IPS-18a (cell line): ENCODE data around the gene EIF5.
A peak's percentile ranks its signal among the peaks of the same experiment; 100 is the strongest.

ENCODE experiments used
- H3K27ac ChIP-seq: one replicate; pipeline ENCODE4 v1.5.1; 2013; ENCODE audit warnings: low read length
- H3K27me3 ChIP-seq: one replicate; pipeline ENCODE4 v1.6.1; 2013; ENCODE audit warnings: mild to moderate bottlenecking, low read length; ENCODE audit not compliant: control insufficient read depth, insufficient read depth
- H3K36me3 ChIP-seq: one replicate; pipeline ENCODE4 v1.6.1; 2013; ENCODE audit warnings: low read depth, low read length; ENCODE audit not compliant: control insufficient read depth
- H3K4me1 ChIP-seq: one replicate; pipeline ENCODE4 v1.6.1; 2013; ENCODE audit warnings: low read depth, low read length; ENCODE audit not compliant: control insufficient read depth
- H3K4me3 ChIP-seq: one replicate; pipeline ENCODE4 v1.5.1; 2013; ENCODE audit warnings: low read length
- H3K9ac ChIP-seq: one replicate; pipeline ENCODE4 v1.6.1; 2013; ENCODE audit warnings: mild to moderate bottlenecking, low read length, moderate library complexity
- H3K9me3 ChIP-seq: one replicate; pipeline ENCODE4 v1.6.1; 2013; ENCODE audit warnings: low read depth, low read length; ENCODE audit not compliant: control insufficient read depth

The EIF5 gene

DNA sequence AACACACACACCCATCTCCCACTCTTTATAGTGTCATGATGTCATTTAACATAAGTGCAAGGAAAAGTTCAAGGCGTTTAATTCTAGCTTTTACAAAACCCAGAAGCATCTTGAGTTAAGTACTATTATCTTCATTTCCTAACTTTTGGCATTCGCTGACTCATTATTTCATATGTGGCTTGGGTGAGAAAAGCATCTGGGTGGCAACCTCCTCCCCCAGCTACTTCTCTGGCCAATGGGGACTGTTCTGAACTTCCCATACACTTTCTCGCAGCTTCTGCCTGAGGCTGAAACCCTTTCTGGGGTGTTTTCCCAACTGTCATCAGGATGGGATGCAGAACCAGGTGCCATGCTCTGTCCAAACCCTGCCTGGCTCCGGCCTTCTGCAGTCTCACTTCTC lies 48.3 kb downstream of the EIF5 start:
- Histone ChIP-seq H3K36me3 (no peaks in the 10 kb centered on the region), H3K27me3 (peaks cover 18% of the 10 kb centered on the region), H3K4me1 (peaks cover 16% of the 10 kb centered on the region), H3K9me3 (no peaks in the 10 kb centered on the region), H3K9ac (no peak overlapping the region), H3K4me3 (no peak overlapping the region), H3K27ac (no peak overlapping the region)

DNA sequence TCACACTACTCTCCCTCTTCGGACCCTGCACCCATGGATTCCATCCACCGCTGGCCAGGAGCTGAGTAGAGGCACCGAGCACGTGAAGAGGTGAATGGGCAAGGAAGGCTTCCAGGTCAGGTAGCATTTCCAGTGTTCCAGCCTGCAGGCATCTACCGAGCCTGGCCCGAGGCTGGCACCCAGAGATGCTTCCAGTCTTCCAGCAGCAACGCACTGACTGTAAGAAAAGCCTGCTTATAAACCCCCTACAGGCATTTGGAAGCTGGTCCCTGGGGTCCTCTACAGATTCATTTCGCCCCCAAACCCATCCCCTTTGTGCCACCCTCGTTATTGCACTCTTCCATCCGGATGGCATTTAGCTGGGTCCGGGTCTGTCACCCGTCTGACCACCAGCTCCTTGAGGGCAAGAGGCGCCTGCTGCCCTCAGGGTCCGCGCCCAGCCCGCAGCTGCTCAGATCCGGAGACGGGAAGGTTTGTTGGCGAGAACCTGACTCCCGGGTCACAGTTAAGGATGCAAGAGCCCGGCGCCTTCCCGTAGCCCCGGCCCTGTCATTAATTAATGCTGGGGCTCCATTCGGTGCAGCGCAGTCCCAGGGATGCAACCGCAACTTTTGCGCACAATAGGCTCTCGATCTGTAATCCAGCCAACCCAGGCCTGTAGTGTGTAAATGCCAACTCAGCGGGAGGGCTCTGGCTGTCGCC lies 50.6 kb downstream of the EIF5 start:
- Histone ChIP-seq H3K27ac (no peak overlapping the region), H3K4me3 (peak overlapping the region; percentile 96), H3K36me3 (peaks cover 3% of the 10 kb centered on the region), H3K4me1 (peaks cover 16% of the 10 kb centered on the region), H3K27me3 (peaks cover 18% of the 10 kb centered on the region), H3K9me3 (no peaks in the 10 kb centered on the region), H3K9ac (peak overlapping the region; percentile 23)

DNA sequence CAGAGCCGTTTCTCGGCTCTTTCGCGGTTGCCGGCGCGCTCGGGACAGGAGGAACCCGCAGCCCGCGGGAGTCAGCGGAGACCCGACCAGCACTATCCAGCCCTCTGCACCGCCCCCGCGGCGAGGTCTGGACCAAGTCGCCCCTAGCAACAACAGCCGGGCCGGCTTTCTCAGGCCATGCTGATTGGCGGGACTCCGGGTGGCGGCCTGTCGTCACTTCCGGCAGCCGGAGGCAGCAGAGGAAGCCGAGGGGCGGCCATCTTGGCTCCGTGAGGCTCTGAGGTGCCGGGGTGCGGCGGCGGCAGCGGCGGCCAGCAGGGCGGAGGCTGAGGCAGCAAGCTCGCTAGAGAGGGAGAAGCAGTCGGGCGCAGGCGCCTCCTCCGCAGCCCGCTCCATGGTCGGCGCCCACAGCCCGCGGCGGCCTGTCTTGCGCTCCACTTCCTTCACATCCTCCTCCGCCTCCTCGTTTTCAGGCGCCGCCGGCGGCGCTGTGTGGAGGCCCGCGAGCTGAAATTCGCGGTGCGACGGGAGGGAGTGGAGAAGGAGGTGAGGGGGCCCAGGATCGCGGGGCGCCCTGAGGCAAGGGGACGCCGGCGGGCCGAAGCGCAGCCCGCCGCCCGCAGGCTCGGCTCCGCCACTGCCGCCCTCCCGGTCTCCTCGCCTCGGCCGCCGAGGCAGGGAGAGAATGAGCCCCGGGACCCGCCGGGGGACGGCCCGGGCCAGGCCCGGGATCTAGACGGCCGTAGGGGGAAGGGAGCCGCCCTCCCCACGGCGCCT lies 51.3 kb downstream of the EIF5 start, which contains the start of gene MARK3:
TSS of gene MARK3 (plus strand) at position 264 of the 777 bp plus-strand sequence. CDS start 615 bp downstream, outside the sequence.
- H3K4me1 ChIP-seq, result peaks cover 16% of the 10 kb centered on the region
- H3K4me3 ChIP-seq, result peak within 1 kb of the TSS; percentile 96

DNA sequence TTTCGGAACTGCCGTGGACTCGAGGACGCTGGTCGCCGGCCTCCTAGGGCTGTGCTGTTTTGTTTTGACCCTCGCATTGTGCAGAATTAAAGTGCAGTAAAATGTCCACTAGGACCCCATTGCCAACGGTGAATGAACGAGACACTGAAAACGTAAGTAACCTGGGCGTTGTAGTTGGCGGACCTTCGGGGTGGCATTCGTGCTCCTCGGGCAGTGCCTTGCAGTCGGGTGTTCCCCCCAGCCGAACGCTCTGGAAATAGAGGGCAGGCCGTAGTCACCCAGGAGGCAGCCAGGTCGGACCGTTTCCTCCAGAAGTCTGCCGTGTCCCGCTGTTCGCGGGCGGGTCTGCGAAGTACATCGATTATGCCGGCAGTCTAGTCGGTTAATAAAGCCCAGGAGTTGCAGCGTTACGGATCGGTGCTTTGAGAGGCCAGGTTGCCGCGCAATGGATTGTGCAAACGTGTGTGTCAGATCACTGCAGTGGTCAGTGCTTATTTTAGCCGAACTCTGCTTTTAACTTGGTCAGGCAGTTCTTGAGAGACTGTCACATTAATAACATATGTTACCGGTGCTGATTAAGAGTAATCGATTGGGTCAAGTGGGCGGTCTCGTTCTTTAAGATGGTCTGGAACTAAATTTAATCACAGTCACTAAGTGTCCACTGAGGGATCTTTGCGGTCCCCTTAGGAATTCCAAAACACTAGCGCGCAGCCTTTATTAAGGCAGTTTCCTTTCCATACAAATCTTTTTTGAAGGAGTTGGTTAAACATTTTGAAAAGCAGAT lies 52.1 kb downstream of the EIF5 start:
- Histone ChIP-seq H3K4me1 (peaks cover 16% of the 10 kb centered on the region), H3K4me3 (peak overlapping the region; percentile 96), H3K36me3 (peaks cover 3% of the 10 kb centered on the region), H3K9ac (peak overlapping the region; percentile 87), H3K9me3 (no peaks in the 10 kb centered on the region), H3K27me3 (peaks cover 18% of the 10 kb centered on the region), H3K27ac (no peak overlapping the region)

More for the DNA sequence above, 51.3 kb downstream of the EIF5 start, which contains the start of gene MARK3:
- Histone ChIP-seq H3K36me3 (peaks cover 3% of the 10 kb centered on the region), H3K9me3 (no peaks in the 10 kb centered on the region), H3K27me3 (peaks cover 18% of the 10 kb centered on the region), H3K27ac (no peak within 1 kb of the TSS), H3K9ac (peak within 1 kb of the TSS; percentile 87)

DNA sequence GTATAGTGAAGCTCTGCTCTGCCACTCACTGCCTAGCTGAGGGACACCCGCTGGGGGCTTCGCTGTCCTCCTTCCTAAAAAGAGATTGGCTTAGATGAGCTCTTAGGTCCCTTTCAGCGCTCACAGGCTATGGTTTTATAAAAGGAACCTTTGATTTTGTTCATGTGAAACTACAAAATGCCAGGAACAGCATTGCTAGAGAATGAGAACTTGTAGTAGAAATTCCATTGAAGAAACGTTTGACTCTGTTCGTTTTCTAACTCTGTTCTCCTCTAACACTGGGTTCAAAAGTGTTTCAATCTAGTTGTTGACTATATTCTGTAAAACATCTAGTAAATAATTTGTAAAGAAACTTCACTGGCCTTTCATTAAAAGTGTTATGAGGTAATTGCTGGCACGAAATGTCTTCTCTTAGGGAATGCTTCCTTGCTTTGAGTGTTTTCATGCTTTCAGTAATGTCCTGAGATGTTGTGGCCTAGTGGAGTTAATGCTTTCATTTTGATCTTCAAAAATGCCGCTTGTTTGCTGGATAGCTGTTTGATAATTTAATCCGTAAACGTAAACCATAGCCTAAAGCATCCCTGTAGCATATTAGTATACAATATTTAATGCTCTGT lies 52.8 kb downstream of the EIF5 start:
- H3K4me3 ChIP-seq, result peak overlapping the region; percentile 96
- H3K9ac ChIP-seq, result peak overlapping the region; percentile 87
- no peak overlapping the region for H3K27ac ChIP-seq

DNA sequence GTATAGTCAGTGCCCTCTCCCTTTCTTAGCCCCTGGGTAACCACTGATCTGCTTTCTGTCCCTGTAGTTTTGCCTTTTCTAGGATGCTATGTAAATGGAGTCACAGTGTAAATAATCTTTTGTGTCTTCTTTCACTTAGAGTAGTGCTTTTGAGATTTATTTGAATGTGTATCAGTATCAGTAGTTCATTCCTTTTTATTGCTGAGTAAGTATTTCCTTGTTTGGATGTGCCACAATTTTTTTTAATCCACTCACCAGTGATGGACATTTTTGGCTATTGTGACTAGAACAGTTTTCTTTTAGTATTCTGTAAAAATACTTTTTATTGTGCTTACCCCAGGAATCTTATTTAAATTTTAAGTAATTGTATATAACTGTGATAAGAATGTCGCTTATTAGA lies 54.6 kb downstream of the EIF5 start:
- peaks cover 16% of the 10 kb centered on the region for H3K4me1 ChIP-seq
- H3K27me3 ChIP-seq, result peaks cover 11% of the 10 kb centered on the region
- H3K9ac ChIP-seq, result no peak overlapping the region
- H3K4me3 ChIP-seq, result no peak overlapping the region
- no peaks in the 10 kb centered on the region for H3K9me3 ChIP-seq
- no peak overlapping the region for H3K27ac ChIP-seq
- peaks cover 3% of the 10 kb centered on the region for H3K36me3 ChIP-seq

More for the DNA sequence above, 52.8 kb downstream of the EIF5 start:
- Histone ChIP-seq H3K4me1 (peaks cover 16% of the 10 kb centered on the region), H3K27me3 (peaks cover 18% of the 10 kb centered on the region), H3K9me3 (no peaks in the 10 kb centered on the region), H3K36me3 (peaks cover 3% of the 10 kb centered on the region)

DNA sequence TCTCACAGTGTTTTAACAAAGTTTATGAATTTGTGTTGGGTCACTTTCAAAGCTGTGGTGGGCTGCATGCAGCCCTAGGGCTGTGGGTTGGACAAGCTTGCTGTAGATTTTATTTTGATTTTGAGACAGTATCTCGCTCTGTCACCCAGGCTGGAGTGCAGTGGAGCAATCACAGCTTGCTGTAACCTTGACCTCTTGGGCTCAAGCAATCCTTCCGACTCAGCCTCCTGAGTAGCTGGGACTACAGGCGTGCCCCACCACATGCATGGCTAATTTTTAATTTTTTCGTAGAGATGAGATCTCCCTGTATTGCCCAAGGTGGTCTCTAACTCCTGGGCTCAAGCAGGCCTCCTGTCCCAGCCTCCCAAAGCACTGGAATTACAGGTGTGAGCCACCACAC lies 56.6 kb downstream of the EIF5 start:
- Histone ChIP-seq H3K36me3 (peaks cover 3% of the 10 kb centered on the region), H3K27me3 (no peaks in the 10 kb centered on the region), H3K4me3 (no peak overlapping the region), H3K9ac (no peak overlapping the region), H3K27ac (no peak overlapping the region), H3K4me1 (peaks cover 13% of the 10 kb centered on the region), H3K9me3 (no peaks in the 10 kb centered on the region)

DNA sequence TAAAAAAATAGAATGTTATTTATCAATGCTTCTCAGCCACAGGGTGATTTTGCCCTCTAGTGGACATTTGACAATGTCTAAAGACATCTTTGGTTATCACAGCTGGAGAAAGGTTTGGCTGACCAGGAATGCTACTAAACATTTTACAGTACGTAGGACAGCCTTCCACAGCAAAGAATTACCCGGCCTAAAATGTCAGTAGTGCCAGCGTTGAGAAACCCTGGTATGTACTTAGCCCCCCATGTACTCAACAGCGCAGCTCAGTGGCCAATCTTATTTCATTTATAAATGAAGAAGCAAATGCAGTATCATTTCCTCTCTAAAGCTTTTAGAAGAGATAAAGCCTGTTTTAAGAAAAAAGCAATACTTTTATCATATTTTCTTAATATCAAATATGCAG lies 57.0 kb downstream of the EIF5 start:
- Histone ChIP-seq H3K4me3 (no peak overlapping the region), H3K9ac (no peak overlapping the region), H3K27ac (no peak overlapping the region), H3K9me3 (no peaks in the 10 kb centered on the region), H3K4me1 (peaks cover 17% of the 10 kb centered on the region), H3K36me3 (peaks cover 3% of the 10 kb centered on the region), H3K27me3 (no peaks in the 10 kb centered on the region)

DNA sequence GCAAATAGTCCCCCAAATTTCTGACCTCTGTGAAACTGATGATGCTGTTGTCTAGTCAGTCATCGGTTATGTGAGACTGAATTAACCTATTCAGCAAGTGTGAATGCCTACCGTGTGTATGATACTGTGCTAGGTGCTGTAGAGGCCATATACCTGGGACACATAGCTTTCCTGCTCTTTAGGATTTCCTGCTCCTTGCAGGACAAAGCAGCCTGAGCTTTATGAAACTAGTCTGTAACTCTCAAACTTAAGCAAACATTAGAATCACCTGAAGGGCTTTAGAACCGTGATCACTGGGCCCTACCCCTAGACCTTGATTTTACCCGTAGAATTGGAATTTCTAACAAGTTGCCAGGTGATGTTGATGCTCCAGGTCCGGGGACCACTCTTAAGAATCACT lies 58.1 kb downstream of the EIF5 start:
- Histone ChIP-seq H3K9me3 (no peaks in the 10 kb centered on the region), H3K4me3 (no peak overlapping the region), H3K4me1 (peaks cover 8% of the 10 kb centered on the region)

DNA sequence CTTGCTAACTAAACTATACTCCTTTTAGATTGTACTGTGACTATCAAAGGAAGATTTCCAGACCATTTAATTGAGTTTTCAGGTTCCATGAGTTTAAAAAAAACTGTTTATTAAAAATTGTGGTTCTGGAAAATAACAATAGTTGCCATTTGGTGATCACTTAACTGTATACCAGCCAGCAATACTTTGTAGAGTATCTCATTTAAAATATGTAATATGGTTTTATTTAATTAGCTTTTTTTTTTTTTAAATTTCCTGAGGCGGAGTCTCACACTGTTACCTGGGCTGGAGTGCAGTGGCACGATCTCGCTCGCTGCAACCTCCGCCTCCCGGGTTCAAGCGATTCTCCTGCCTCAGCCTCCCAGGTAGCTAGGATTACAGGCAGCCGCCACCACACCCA lies 58.5 kb downstream of the EIF5 start:
- H3K9ac ChIP-seq, result no peak overlapping the region
- no peaks in the 10 kb centered on the region for H3K9me3 ChIP-seq
- no peaks in the 10 kb centered on the region for H3K27me3 ChIP-seq
- peaks cover 8% of the 10 kb centered on the region for H3K4me1 ChIP-seq
- no peak overlapping the region for H3K4me3 ChIP-seq
- H3K27ac ChIP-seq, result no peak overlapping the region
- peaks cover 3% of the 10 kb centered on the region for H3K36me3 ChIP-seq

More for the DNA sequence above, 58.1 kb downstream of the EIF5 start:
- H3K9ac ChIP-seq, result no peak overlapping the region
- H3K27ac ChIP-seq, result no peak overlapping the region
- H3K27me3 ChIP-seq, result no peaks in the 10 kb centered on the region
- peaks cover 3% of the 10 kb centered on the region for H3K36me3 ChIP-seq

DNA sequence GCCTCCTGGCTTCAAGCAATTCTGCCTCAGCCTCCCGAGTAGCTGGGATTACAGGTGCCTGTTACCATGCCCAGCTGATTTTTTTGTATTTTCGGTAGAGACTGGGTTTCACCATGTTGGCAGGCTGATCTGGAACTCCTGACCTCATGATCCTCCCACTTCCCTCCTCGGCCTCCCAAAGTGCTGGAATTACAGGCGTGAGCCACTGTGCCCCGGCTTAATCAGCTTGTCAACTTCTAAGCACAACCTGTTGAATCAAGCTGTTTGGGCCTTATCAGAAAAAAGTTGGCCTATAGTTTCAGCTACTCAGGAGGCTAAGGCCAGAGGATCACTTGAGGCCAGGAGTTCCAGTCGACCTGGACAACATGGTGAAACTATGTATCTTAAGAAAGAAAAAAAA lies 59.0 kb downstream of the EIF5 start:
- no peak overlapping the region for H3K9ac ChIP-seq
- no peak overlapping the region for H3K27ac ChIP-seq
- no peaks in the 10 kb centered on the region for H3K9me3 ChIP-seq
- peaks cover 3% of the 10 kb centered on the region for H3K36me3 ChIP-seq
- peaks cover 9% of the 10 kb centered on the region for H3K4me1 ChIP-seq
- H3K27me3 ChIP-seq, result no peaks in the 10 kb centered on the region
- H3K4me3 ChIP-seq, result no peak overlapping the region
